Stimulated activated CD8-positive, alpha-beta memory T cell treated with anti-CD3 and anti-CD28 coated beads, Interleukin-7, amount 100 ng/mL, for 48 hours (primary cell): ENCODE results near the gene SHC4.
A peak's percentile ranks its signal among the peaks of the same experiment; 100 is the strongest.
"Not testable (repeated sequence)": the region's sequence is repeated elsewhere in the genome, so short reads cannot be mapped to it uniquely, and the experiment has no call there.

ENCODE experiments used
- DNase-seq, 2 donors: peaks; one replicate each; pipeline ENCODE4 v3.0.0-alpha.2; 2020; ENCODE audit warnings: low read depth in 1 of 2; ENCODE audit errors: extremely low read depth in 1 of 2

Gene SHC4

DNA sequence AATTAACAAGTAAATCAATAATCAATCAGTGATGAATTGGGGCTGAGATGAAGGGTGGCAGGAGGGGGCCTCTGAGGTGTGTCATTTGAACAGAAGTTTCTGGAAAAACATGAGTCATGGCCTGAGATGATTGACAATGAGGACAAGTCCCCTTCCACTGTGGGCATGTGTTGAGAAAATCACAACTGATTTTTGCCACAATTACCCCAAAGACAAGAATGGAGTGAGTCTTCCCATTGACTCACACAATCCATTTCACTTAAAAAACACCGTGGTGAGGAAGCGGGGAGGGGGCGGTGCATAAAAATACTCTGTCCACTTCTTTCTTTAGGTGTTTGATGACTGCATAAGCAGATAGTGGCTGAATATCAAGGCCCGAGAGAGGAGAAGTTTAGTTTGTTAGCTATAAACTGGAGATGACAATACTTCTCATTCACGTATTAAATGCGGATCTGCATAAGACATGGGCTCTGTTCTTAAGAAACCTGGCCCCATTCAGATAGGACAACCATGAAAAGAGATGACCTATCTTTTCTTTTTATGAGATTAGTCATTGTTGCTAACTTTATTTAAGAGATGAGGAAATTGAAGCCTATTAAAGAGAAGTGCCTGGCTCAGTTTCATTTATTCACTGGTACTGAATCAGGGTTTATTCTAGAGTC is 34.7 kb downstream of the SHC4 start:
- peak; percentile 45 to 64 for DNase-seq

GRCh38 chr15:48925714-48926223 is 38.0 kb downstream of the SHC4 start:
- no peak for DNase-seq

DNA sequence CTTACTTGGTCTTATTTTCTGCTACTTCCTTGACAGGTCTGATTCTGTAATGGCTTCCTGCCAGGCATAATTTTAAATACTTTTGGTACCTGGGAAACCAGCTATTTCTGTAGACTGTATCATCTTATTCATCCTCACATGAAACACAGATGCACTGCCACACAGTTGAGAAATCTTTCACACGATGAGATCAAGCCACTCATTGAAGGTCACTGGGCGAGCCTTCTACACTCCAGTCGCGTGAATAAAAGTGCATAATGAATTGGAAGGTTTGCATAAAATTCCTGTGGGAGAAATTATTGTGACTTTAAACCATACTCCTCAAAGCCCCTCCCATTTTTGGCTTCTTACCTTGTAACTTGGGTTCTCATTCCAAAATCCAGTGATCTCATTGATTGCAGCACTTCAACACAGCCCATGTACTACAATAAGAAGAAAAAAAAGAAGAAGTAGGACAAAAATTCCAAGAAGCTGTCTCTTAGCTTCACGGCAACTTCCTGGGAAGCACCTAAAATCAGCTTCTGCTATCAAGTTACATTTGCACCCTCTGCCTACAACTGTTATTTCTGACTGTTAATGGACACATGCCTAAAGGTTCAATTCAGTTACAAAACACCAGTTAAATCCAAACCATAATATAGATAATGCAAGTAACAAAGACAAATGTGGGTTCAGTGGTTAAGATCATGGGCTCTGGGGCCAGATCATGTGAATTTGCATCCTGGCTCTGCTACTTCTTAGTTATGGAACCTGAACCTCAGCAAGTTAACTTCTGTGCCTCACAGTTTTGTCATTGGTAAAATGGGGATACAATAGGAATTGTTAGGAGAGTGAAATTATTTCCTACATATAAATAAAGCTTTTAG is 39.0 kb downstream of the SHC4 start:
- no peak for DNase-seq

DNA sequence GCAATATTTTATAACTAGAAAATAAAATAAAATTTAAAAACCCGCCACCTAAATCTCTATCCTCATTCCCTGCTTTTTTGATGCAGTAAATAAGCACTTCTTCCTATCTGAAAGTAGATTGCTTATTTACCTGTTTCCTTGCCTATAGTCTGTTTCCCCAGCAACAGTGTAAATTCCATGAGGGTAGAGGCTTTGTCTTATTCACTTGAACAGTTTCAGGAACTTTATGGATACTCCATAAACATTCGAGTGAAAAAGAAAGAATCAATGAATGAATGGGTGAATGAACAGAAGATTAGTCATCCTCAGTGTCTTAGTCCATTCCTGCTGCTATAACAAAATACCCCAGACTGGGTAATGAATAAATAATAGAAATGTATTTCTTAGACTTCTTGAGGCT is 41.7 kb downstream of the SHC4 start:
- DNase-seq, result no peak

GRCh38 chr15:48916721-48917120 is 47.0 kb downstream of the SHC4 start:
- DNase-seq, result no peak

DNA sequence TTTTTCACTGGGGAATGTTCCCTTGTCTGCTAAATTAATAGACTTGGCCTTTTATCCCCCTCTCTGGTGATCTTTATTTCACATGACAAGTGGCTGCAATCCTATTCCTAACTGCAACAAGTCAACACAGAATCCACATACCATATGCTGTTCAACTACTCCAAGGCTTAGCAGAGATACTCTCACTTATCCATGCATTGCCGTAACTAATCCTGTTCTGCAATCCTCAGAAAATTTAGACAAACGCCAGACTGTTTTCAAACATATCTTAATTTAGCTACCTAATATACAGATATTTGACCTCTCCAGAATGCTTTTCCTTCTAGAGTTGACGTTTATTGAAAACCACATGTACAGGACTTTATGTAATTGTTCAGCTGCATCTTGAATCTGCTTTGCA is 47.9 kb downstream of the SHC4 start:
- DNase-seq, result no peak

DNA sequence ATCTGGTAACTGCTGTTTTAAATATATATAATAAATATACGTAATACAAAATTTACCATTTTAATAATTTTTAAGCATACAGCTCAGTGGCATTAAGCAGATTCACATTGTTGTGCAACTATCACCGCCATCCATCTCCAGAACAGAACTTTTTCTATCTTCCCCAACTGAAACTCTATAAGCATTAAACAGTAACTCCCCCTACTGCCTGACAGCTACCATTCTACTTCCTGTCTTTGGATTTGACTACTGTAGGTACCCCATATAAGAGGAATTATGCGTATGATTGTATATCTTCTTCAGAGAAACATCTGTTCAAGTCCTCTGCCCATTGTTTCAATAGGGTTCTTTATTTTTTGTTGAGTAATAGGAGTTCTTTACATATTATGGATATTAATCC is 49.0 kb downstream of the SHC4 start:
- no peak for DNase-seq

- no peak for DNase-seq
These were observed 50.6 kb downstream of the SHC4 start for GRCh38 chr15:48913141-48913540.

GRCh38 chr15:48910554-48910953 is 53.2 kb downstream of the SHC4 start:
- not testable (repeated sequence) for DNase-seq

DNA sequence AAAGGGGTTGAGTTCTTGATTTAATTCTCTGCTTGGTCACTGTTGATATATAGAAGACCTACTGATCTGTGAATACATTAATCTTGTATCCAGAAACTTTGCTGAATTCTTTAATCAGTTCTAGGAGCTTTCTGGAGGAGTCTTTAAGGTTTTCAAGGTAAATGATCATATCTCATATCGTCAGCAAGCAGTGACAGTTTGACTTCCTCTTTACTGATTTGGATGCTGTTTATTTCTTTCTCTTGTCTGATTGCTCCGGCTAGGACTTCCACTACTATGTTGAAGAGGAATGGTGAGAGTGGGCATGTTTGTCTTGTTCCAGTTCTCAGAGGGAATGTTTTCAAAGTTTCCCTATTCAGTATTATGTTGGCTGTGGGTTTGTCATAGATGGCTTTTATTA is 54.4 kb downstream of the SHC4 start:
- not testable (repeated sequence) for DNase-seq

GRCh38 chr15:48905847-48906246 is 57.9 kb downstream of the SHC4 start:
- DNase-seq, result no peak

GRCh38 chr15:48905216-48905615 is 58.5 kb downstream of the SHC4 start:
- DNase-seq, result no peak

DNA sequence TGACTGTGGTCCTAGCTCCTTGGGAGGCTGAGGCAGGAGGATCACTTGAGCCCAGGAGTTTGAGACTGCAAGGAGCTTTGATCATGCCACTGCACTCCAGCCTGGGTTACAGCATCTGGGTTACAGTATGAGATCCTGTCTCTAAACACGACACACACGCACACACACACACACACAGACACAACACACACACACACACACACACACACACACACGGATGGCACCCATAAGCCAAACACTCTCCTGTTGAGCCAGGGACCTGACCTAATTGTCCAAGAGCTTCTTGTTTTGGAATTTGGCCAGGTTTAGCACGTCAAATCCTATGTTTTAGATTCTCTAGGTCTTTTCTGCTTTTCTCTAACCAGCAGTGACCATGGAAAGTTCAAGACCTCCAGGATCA is 59.0 kb downstream of the SHC4 start:
- no peak for DNase-seq

GRCh38 chr15:48899793-48900192 is 63.9 kb downstream of the SHC4 start:
- no peak for DNase-seq

DNA sequence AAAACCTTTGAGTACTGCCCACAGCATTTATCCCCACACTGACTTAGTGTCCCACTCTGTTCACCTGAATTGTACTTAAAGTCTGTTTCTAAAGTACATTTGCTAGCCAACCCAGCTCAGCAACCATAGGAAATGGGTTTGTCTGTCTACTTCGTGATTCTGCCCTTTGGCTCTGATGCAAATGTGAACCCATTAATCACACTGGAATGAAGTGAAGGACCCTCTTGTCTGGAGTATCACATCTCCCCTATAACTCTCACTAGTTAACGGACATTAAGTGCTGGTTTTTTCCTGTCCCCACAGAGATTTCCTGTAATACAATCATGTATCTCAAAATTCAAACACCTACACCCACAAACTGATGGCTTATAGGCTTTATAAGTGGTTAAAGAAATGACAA is 65.3 kb downstream of the SHC4 start:
- DNase-seq, result no peak

GRCh38 chr15:48898032-48898431 is 65.7 kb downstream of the SHC4 start:
- DNase-seq, result no peak

- DNase-seq, result no peak
These were observed 66.6 kb downstream of the SHC4 start for GRCh38 chr15:48896869-48897814.

GRCh38 chr15:48893311-48893710 is 70.4 kb downstream of the SHC4 start:
- DNase-seq, result no peak

GRCh38 chr15:48891232-48891765 is 72.4 kb downstream of the SHC4 start:
- DNase-seq, result no peak

DNA sequence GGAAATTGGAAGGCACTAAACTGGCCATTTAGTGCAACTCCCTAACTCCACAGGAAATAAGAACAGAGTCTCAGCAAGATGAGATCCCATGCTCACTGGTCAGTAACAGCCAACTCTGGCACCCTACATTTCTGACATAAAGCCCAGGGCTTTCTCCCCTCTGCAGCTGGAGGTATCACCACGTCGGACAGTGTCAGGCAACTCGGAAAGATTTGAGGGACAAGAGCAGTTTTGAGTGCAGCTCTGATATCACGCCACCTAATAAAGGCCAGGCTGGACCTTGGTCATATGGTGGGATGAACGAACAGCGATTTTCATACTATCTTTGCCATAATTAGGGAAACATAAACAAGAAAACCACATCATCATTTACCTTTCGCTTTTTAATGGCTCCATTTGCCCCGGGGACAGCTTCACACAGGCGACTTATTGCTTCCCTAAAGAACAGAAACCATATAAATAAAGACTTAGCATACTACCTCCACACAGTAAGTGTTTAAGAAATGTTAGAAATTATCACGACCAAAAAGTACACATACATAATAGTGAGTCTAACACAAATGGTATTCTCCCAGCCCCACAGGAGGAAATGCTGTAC is 73.2 kb downstream of the SHC4 start:
- DNase-seq, result no peak
